ENCODE data around the gene KCTD1. TPM values are rescaled to one million over a fixed set of nuclear protein-coding genes. Genes with fewer than 3 reads are reported as not detected.

Gene KCTD1
- total RNA-seq, 1 donor from 2014 or later = 17.1 TPM

- H3K36me3 ChIP-seq = no peaks in the 10 kb centered on the region
- peaks cover 24% of the 10 kb centered on the region for H3F3A ChIP-seq (ENCODE audit: low read depth)
- H3K79me2 ChIP-seq (ENCODE audit: low read depth) = no peaks in the 10 kb centered on the region
- H3K27ac Mint-ChIP-seq = no peak overlapping the region
- H3K36me3 Mint-ChIP-seq = peaks cover 44% of the 10 kb centered on the region
- TF ChIP-seq CTCF (IDR thresholded peaks at IDR 0.05) (no peak), EZH2 (IDR thresholded peaks at IDR 0.05) (no peak), EZH2phosphoT487 (IDR thresholded peaks at IDR 0.05) (no peak)
- no peak overlapping the region for H3K4me2 ChIP-seq
- H3K27me3 Mint-ChIP-seq (ENCODE audit: insufficient read depth, low read depth) = no peaks in the 10 kb centered on the region
- H3K4me3 Mint-ChIP-seq = no peak overlapping the region
- H3K9me3 Mint-ChIP-seq = peaks cover 2% of the 10 kb centered on the region
- no peaks in the 10 kb centered on the region for H3K9me3 ChIP-seq (ENCODE audit: low read depth)
- no peak for DNase-seq (ENCODE audit: low spot score)
- no peak overlapping the region for H3K4me3 ChIP-seq
- H3K27ac ChIP-seq = no peak overlapping the region
- no peak overlapping the region for H2AFZ ChIP-seq (replicated peaks)
- H3K4me1 ChIP-seq = peaks cover 20% of the 10 kb centered on the region
- no peaks in the 10 kb centered on the region for H4K20me1 ChIP-seq (ENCODE audit: low read depth)
- no peaks in the 10 kb centered on the region for H3K27me3 ChIP-seq
- peaks cover 9% of the 10 kb centered on the region for H3K4me1 Mint-ChIP-seq
- no peak overlapping the region for H3K9ac ChIP-seq
These were observed 86.0 kb downstream of the KCTD1 start for GRCh38 chr18:26462355-26462754.

- H3K27me3 Mint-ChIP-seq (ENCODE audit: insufficient read depth, low read depth) = no peaks in the 10 kb centered on the region
- Histone ChIP-seq H3K27ac (no peak overlapping the region), H3K4me2 (no peak overlapping the region), H3K79me2 (ENCODE audit: low read depth) (no peaks in the 10 kb centered on the region), H3K36me3 (no peaks in the 10 kb centered on the region), H3K9me3 (ENCODE audit: low read depth) (no peaks in the 10 kb centered on the region), H3K4me3 (no peak overlapping the region), H3K4me1 (peaks cover 24% of the 10 kb centered on the region), H4K20me1 (ENCODE audit: low read depth) (no peaks in the 10 kb centered on the region), H2AFZ (replicated peaks) (no peak overlapping the region), H3K9ac (no peak overlapping the region), H3K27me3 (no peaks in the 10 kb centered on the region), H3F3A (ENCODE audit: low read depth) (peaks cover 24% of the 10 kb centered on the region)
- H3K9me3 Mint-ChIP-seq = peaks cover 2% of the 10 kb centered on the region
- TF ChIP-seq EZH2phosphoT487 (IDR thresholded peaks at IDR 0.05) (no peak), EZH2 (IDR thresholded peaks at IDR 0.05) (no peak), CTCF (IDR thresholded peaks at IDR 0.05) (no peak)
- peaks cover 44% of the 10 kb centered on the region for H3K36me3 Mint-ChIP-seq
- no peak for DNase-seq (ENCODE audit: low spot score)
- H3K4me3 Mint-ChIP-seq = no peak overlapping the region
- H3K4me1 Mint-ChIP-seq = peaks cover 11% of the 10 kb centered on the region
- H3K27ac Mint-ChIP-seq = no peak overlapping the region
These were observed 86.9 kb downstream of the KCTD1 start for GRCh38 chr18:26461405-26461804.

- no peak for TF ChIP-seq EZH2phosphoT487 (IDR thresholded peaks at IDR 0.05)
- no peak for TF ChIP-seq EZH2 (IDR thresholded peaks at IDR 0.05)
- TF ChIP-seq CTCF (IDR thresholded peaks at IDR 0.05) = no peak
- H3K9me3 ChIP-seq (ENCODE audit: low read depth) = no peaks in the 10 kb centered on the region
- H4K20me1 ChIP-seq (ENCODE audit: low read depth) = no peaks in the 10 kb centered on the region
- H3K79me2 ChIP-seq (ENCODE audit: low read depth) = no peaks in the 10 kb centered on the region
- no peak overlapping the region for H2AFZ ChIP-seq (replicated peaks)
- H3K4me3 ChIP-seq = no peak overlapping the region
- H3F3A ChIP-seq (ENCODE audit: low read depth) = peaks cover 24% of the 10 kb centered on the region
- H3K27me3 ChIP-seq = no peaks in the 10 kb centered on the region
- Mint-ChIP-seq H3K27me3 (ENCODE audit: insufficient read depth, low read depth) (no peaks in the 10 kb centered on the region), H3K36me3 (peaks cover 45% of the 10 kb centered on the region), H3K9me3 (peaks cover 2% of the 10 kb centered on the region), H3K4me1 (peaks cover 15% of the 10 kb centered on the region), H3K4me3 (no peak overlapping the region), H3K27ac (no peak overlapping the region)
- no peak overlapping the region for H3K4me2 ChIP-seq
- H3K36me3 ChIP-seq = no peaks in the 10 kb centered on the region
- no peak overlapping the region for H3K27ac ChIP-seq
- H3K4me1 ChIP-seq = peaks cover 24% of the 10 kb centered on the region
- no peak overlapping the region for H3K9ac ChIP-seq
- DNase-seq (ENCODE audit: low spot score) = no peak
These were observed 87.8 kb downstream of the KCTD1 start for GRCh38 chr18:26460449-26461091.

Measured in neural progenitor cell (in vitro differentiated cells).